ENCODE data around the gene PPP1R1C. TPM values are rescaled to one million over a fixed set of nuclear protein-coding genes. Genes with fewer than 3 reads are reported as not detected.

PPP1R1C gene
- total RNA-seq, 1 experiment from 2014 or later = 4.0 TPM

DNA sequence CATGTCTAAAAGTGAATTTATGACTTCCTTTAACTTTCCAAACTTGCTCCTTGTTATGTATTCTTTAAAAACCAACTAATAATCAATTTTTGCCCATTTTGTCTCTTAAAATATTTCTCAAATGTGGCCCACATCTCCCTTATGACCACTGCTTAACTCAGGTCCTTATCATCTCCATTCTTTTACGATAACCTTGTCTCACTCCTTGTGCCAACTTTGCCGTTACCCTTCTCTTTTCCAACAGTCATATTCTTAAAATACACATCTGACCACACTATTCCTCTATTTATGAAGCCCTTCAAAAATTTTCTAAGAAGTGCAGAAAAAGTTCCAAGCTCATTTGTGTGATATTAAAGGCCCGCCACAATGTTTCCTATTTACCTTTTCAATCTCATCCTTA is 47.8 kb downstream of the PPP1R1C start:
- H3K79me1 ChIP-seq (ENCODE audit: insufficient read depth, low read depth, low read length, poor library complexity, severe bottlenecking) = no peaks in the 10 kb centered on the region
- no peak overlapping the region for H4K91ac ChIP-seq (ENCODE audit: insufficient read length, low read depth, low read length)
- TF ChIP-seq, protein P1, sequence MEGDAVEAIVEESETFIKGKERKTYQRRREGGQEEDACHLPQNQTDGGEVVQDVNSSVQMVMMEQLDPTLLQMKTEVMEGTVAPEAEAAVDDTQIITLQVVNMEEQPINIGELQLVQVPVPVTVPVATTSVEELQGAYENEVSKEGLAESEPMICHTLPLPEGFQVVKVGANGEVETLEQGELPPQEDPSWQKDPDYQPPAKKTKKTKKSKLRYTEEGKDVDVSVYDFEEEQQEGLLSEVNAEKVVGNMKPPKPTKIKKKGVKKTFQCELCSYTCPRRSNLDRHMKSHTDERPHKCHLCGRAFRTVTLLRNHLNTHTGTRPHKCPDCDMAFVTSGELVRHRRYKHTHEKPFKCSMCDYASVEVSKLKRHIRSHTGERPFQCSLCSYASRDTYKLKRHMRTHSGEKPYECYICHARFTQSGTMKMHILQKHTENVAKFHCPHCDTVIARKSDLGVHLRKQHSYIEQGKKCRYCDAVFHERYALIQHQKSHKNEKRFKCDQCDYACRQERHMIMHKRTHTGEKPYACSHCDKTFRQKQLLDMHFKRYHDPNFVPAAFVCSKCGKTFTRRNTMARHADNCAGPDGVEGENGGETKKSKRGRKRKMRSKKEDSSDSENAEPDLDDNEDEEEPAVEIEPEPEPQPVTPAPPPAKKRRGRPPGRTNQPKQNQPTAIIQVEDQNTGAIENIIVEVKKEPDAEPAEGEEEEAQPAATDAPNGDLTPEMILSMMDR (conservative IDR thresholded peaks at IDR 0.05) = no peak
- H2BK15ac ChIP-seq (ENCODE audit: low read depth, low read length) = no peak overlapping the region
- no peaks in the 10 kb centered on the region for H3K23me2 ChIP-seq (ENCODE audit: insufficient read length, low read depth, low read length, poor library complexity, severe bottlenecking)
- H3K4me3 Mint-ChIP-seq = no peak overlapping the region
- H3K4me1 Mint-ChIP-seq = no peaks in the 10 kb centered on the region
- no peak overlapping the region for H3K4ac ChIP-seq (ENCODE audit: low read depth, low read length)
- no peaks in the 10 kb centered on the region for H3K79me2 ChIP-seq (ENCODE audit: insufficient read depth, low read length)
- H3K27ac ChIP-seq (ENCODE audit: insufficient read length, low read depth, low read length) = no peak overlapping the region
- no peak overlapping the region for H2AK5ac ChIP-seq (ENCODE audit: insufficient read length, low read length)
- H3K18ac ChIP-seq (ENCODE audit: insufficient read length, low read depth, low read length) = no peak overlapping the region
- no peak overlapping the region for H3K27ac Mint-ChIP-seq
- no peaks in the 10 kb centered on the region for H3K27me3 ChIP-seq (ENCODE audit: insufficient read depth, low read length)
- no peak overlapping the region for H2BK12ac ChIP-seq (ENCODE audit: insufficient read length, low read depth, low read length)
- no peak overlapping the region for H3T11ph ChIP-seq (ENCODE audit: low read length)
- H3K23ac ChIP-seq (ENCODE audit: insufficient read length, low read depth, low read length) = no peak overlapping the region
- H3K56ac ChIP-seq (ENCODE audit: insufficient read length, low read depth, low read length) = no peak overlapping the region
- DNase-seq = no peak
- no peak overlapping the region for H3K14ac ChIP-seq (ENCODE audit: insufficient read depth, low read length)
- H3K4me1 ChIP-seq (ENCODE audit: insufficient read depth, low read length) = no peaks in the 10 kb centered on the region
- H3K4me2 ChIP-seq (ENCODE audit: insufficient read depth, insufficient read length, low read length) = no peak overlapping the region
- H2BK5ac ChIP-seq (ENCODE audit: insufficient read length, low read length) = no peak overlapping the region
- no peak overlapping the region for H4K5ac ChIP-seq (ENCODE audit: insufficient read length, low read depth, low read length)
- H2AFZ ChIP-seq (ENCODE audit: low read length) = no peak overlapping the region
- no peaks in the 10 kb centered on the region for H4K20me1 ChIP-seq (ENCODE audit: control insufficient read depth, insufficient read depth, insufficient read length)
- H3K36me3 Mint-ChIP-seq (ENCODE audit: insufficient read depth in 1 of 3, low read depth in 3 of 3) = no peaks in the 10 kb centered on the region
- no peaks in the 10 kb centered on the region; a peak in 1 of 5 replicates for H3K9me3 Mint-ChIP-seq
- peaks cover 3% of the 10 kb centered on the region for H3K27me3 Mint-ChIP-seq (ENCODE audit: low read depth)
- no peaks in the 10 kb centered on the region for H3K9me3 ChIP-seq (ENCODE audit: control insufficient read depth, low read depth, low read length)
- H3K9ac ChIP-seq (ENCODE audit: extremely low read depth, insufficient read length, low read length) = no peak overlapping the region
- WGBS (ENCODE audit: extremely low coverage, insufficient read length, low lambda C conversion rate) = no CpG with 5 or more reads among the region's 3 CpGs
- H2BK120ac ChIP-seq (ENCODE audit: low read depth, low read length, poor library complexity, severe bottlenecking) = no peak overlapping the region
- H2BK20ac ChIP-seq (ENCODE audit: low read depth, low read length, poor library complexity, severe bottlenecking) = no peak overlapping the region
- H4K8ac ChIP-seq (replicated peaks; ENCODE audit: insufficient read length, low read depth, low read length) = no peak overlapping the region
